Vagina (tissue), 2 donors: Measurements from ENCODE around the gene OLFM1. TPM values are rescaled to one million over a fixed set of nuclear protein-coding genes. Genes with fewer than 3 reads are reported as not detected.

ENCODE experiments used
- DNase-seq, 2 donors: peaks; one replicate each; pipeline ENCODE4 v3.0.0-alpha.2; 2017; ENCODE audit errors: extremely low spot score in 2 of 2
- H3K27ac ChIP-seq: fragments of 200-600 bp; sonication (generic); one replicate; pipeline ENCODE4 v1.5.1; 2019
- H3K27me3 ChIP-seq: fragments of 200-600 bp; sonication (generic); one replicate; pipeline ENCODE4 v1.5.1; 2019
- H3K36me3 ChIP-seq, 2 donors: fragments of 200-600 bp; sonication (generic); one replicate each; pipeline ENCODE4 v1.5.1; 2017 to 2019
- H3K4me1 ChIP-seq: fragments of 200-600 bp; sonication (generic); one replicate; pipeline ENCODE4 v1.5.1; 2019
- H3K4me3 ChIP-seq, 2 donors: fragments of 200-600 bp; sonication (generic); 1 replicate in 1 of 2; 2 replicates in 1 of 2; pipeline ENCODE4 v1.5.1; 2016 to 2019
- H3K9me3 ChIP-seq: fragments of 200-600 bp; sonication (generic); one replicate; pipeline ENCODE4 v1.5.1; 2019
- CTCF ChIP-seq, 3 experiments: fragments of 450-650 bp in 2 of 3; fragments of 200-600 bp in 1 of 3; sonication (generic) in 1 of 3; IDR thresholded peaks; one replicate each; pipeline ENCODE4 v1.5.1; 2017 to 2019; ENCODE audit warnings: antibody characterized with exemption in 3 of 3, mild to moderate bottlenecking in 2 of 3, moderate library complexity in 2 of 3
- POLR2A ChIP-seq, 2 donors: fragments of 450-650 bp; IDR thresholded peaks; one replicate each; pipeline ENCODE4 v1.6.1; 2017; ENCODE audit warnings: antibody characterized with exemption in 2 of 2, mild to moderate bottlenecking in 2 of 2, moderate library complexity in 2 of 2
- POLR2AphosphoS5 ChIP-seq, 2 donors: sonication (generic); formaldehyde crosslinking; IDR thresholded peaks; one replicate each; pipeline ENCODE4 v1.9.0; 2017; ENCODE audit warnings: antibody characterized with exemption in 2 of 2, mild to moderate bottlenecking in 2 of 2, low read depth in 1 of 2; ENCODE audit not compliant: insufficient read depth in 1 of 2
- intact Hi-C: fragments of 100-400 bp; cut with DNase I; formaldehyde crosslinking; loops from one replicate; pipeline ENCODE4 v1.15.1; 2023
- total RNA-seq: library from RNA; depleted of rRNA; stranded (reverse); fragments of >200 nt; gene quantifications from one replicate; pipeline ENCODE4 v1.2.3, GENCODE V29; 2016

OLFM1 gene
- total RNA-seq = 39.0 TPM

- Histone ChIP-seq H3K27ac (peak within 1 kb of the TSS; percentile 33), H3K4me3 (peak within 1 kb of the TSS; percentile 45 to 64), H3K27me3 (peaks cover 3% of the 10 kb centered on the region), H3K9me3 (no peaks in the 10 kb centered on the region), H3K4me1 (peaks cover 32% of the 10 kb centered on the region), H3K36me3 (no peaks in the 10 kb centered on the region)
- no peak for DNase-seq
- TF ChIP-seq POLR2A (IDR thresholded peaks at IDR 0.05) (no peak), CTCF (IDR thresholded peaks at IDR 0.05) (peak in 2 of 3 experiments; percentile 68 to 80), POLR2AphosphoS5 (IDR thresholded peaks at IDR 0.05; ENCODE audit: insufficient read depth in 1 of 2, low read depth in 1 of 2) (no peak)
- intact Hi-C loops = no loop called here
Measured at GRCh38 chr9:135087489-135087792, at the start of gene OLFM1. OLFM1 (plus strand) TSS chr9:135087668; CDS start chr9:135087990, 322 bp downstream.

DNA sequence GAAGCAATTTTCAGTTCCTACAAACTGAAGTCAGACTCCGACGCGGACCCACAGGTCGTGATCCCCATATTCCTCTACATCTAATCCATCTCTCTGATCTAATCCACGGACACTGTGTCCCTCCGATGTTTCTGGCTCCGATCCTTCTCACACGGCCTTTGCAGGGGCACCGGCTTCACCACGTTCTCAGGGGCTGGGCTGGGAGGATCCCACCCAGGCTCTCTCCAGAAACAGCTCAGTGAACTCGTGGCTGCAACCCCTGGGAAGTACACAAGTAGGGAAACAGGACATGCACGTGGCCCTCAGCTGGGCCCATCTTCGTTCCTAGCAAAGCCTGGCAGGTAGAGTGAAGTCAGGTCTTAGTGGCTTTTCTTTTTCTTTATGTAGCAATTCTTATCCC, 49.1 kb upstream of the OLFM1 start:
- DNase-seq = no peak
- H3K9me3 ChIP-seq = no peaks in the 10 kb centered on the region
- TF ChIP-seq CTCF (IDR thresholded peaks at IDR 0.05) (no peak), POLR2AphosphoS5 (IDR thresholded peaks at IDR 0.05; ENCODE audit: insufficient read depth in 1 of 2, low read depth in 1 of 2) (no peak), POLR2A (IDR thresholded peaks at IDR 0.05) (no peak)
- H3K27ac ChIP-seq = no peak overlapping the region
- no peaks in the 10 kb centered on the region for H3K36me3 ChIP-seq
- H3K4me3 ChIP-seq = no peak overlapping the region
- intact Hi-C loops = no loop called here
- no peaks in the 10 kb centered on the region for H3K4me1 ChIP-seq
- H3K27me3 ChIP-seq = no peaks in the 10 kb centered on the region

DNA sequence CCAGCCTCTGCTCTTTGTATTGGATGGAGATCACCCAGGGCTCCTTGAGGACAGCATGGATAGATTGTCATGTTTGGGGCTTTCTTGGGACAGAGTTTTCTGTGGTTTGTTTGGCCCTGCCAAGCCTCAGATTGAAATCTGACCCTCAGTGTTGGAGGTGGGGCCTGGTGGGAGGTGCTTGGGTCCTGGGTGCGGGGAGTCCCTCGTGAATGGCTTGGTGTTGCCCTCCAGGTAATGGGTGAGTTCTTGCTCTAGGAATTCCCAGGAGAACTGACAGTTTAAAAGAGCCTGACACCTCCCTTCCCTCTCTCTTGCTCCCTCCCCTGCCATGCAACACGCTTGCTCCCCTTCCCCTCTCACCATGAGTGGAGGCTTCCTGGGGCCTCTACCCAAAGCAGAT, 48.6 kb upstream of the OLFM1 start:
- no peaks in the 10 kb centered on the region for H3K4me1 ChIP-seq
- no peak overlapping the region for H3K27ac ChIP-seq
- no peaks in the 10 kb centered on the region for H3K27me3 ChIP-seq
- H3K36me3 ChIP-seq = no peaks in the 10 kb centered on the region
- TF ChIP-seq CTCF (IDR thresholded peaks at IDR 0.05) = no peak
- no peak for TF ChIP-seq POLR2AphosphoS5 (IDR thresholded peaks at IDR 0.05; ENCODE audit: insufficient read depth in 1 of 2, low read depth in 1 of 2)
- no peak for TF ChIP-seq POLR2A (IDR thresholded peaks at IDR 0.05)
- H3K4me3 ChIP-seq = no peak overlapping the region
- H3K9me3 ChIP-seq = no peaks in the 10 kb centered on the region
- no peak for DNase-seq
- intact Hi-C loops = no loop called here

DNA sequence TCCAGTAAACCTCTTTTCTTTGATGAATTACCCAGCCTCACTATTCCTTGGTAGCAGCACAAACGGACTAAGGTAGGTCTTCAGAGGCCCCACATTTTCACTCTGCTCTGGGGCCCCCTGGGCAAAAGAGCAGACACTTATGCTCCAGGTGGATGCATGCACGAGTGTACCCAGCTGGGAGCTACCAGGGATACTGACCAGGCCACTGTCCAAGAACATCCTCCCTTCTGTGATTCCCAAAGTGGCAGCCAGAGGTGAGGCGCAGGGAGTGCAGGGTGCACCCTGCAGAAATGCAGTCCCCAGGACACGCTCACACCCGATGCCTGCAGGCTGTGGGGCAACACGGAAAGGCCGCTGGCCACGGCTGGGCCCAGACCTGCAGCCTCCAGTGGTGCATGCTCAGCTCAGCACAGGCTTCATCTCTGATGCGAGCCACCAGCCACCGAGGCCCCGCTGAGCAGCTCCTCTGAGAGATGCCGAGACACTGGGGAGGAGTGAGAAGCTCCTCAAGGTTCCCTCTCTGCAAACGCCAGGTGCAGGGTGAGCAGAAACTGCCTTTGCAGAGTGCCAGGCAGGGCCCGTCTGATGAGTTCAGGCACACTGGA, 48.1 kb upstream of the OLFM1 start:
- TF ChIP-seq POLR2AphosphoS5 (IDR thresholded peaks at IDR 0.05; ENCODE audit: insufficient read depth in 1 of 2, low read depth in 1 of 2) = no peak
- TF ChIP-seq CTCF (IDR thresholded peaks at IDR 0.05) = no peak
- TF ChIP-seq POLR2A (IDR thresholded peaks at IDR 0.05) = no peak
- no peaks in the 10 kb centered on the region for H3K27me3 ChIP-seq

DNA sequence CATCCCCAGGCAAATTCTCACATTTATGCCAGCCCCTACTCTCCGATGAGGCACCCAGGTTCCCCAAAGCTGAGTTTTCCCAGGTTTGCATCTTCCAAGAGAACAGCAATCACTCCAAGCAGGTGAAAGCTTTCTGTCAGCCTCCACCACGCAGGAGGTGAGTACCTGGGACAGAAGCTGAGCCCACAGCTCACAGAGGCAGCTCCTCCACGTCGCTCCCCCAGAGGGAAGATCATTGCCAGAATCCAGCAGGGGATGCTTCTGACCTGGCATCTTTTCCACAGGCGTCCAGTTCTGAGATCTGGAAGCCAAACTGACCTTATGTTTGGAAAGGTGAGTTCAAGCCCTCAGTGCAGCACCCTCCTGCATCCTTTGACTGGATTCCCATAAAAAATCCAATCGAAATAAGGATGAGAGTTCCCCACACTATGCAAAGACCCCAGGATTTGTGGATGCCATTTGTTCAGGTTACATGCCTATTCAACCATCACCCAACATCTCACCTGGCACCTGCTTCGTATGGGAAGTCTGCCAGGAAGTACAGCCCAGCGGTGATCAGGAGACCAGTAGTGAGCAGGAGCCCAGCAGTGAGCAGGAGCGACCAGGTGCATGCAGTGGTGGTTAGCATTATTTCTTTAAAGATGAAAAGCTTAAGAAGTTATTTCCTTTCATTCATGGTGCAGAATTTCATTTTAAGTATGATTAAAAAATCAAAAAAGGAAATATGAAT, 47.4 kb upstream of the OLFM1 start:
- no peak for DNase-seq
- H3K4me1 ChIP-seq = no peaks in the 10 kb centered on the region

More for the DNA sequence above, 48.1 kb upstream of the OLFM1 start:
- intact Hi-C loops = no loop called here
- Histone ChIP-seq H3K36me3 (no peaks in the 10 kb centered on the region), H3K4me1 (no peaks in the 10 kb centered on the region), H3K9me3 (no peaks in the 10 kb centered on the region), H3K4me3 (no peak overlapping the region), H3K27ac (no peak overlapping the region)
- no peak for DNase-seq

More for the DNA sequence above, 47.4 kb upstream of the OLFM1 start:
- H3K27me3 ChIP-seq = no peaks in the 10 kb centered on the region
- intact Hi-C loops = no loop called here
- no peak for TF ChIP-seq CTCF (IDR thresholded peaks at IDR 0.05)
- no peak for TF ChIP-seq POLR2A (IDR thresholded peaks at IDR 0.05)
- no peak for TF ChIP-seq POLR2AphosphoS5 (IDR thresholded peaks at IDR 0.05; ENCODE audit: insufficient read depth in 1 of 2, low read depth in 1 of 2)
- no peaks in the 10 kb centered on the region for H3K9me3 ChIP-seq
- no peak overlapping the region for H3K4me3 ChIP-seq
- H3K27ac ChIP-seq = no peak overlapping the region
- H3K36me3 ChIP-seq = no peaks in the 10 kb centered on the region
